Left cardiac atrium (tissue), 2 donors: Measurements from ENCODE around the gene CLDND1. TPM values are rescaled to one million over a fixed set of nuclear protein-coding genes. Genes with fewer than 3 reads are reported as not detected.

ENCODE experiments used
- total RNA-seq, 2 donors: library from RNA; stranded (reverse); fragmentation: NEBNext Ultra II Directional; extraction: Animal tissue kit (Norgen Biotek cat#: 25700); gene quantifications; one replicate each; pipeline ENCODE4 v1.2.1, GENCODE V29; 2021
- donor health status: DM: no; HTN: yes; CAD: no; lungs with severe emphysema.
- donor health status: DM: yes; HTN: yes; CAD: no.

The CLDND1 gene
- total RNA-seq, 2 donors from 2014 or later = 73.3 to 88.5 TPM

Other genes with a start within 250 kb of the CLDND1 start
- gene OR5H2, start 240.4 kb downstream of the CLDND1 start, total RNA-seq = not detected
- gene OR5K4, start 169.0 kb downstream of the CLDND1 start, total RNA-seq = not detected
- gene OR5K3, start 132.2 kb downstream of the CLDND1 start, total RNA-seq = not detected
- not detected for gene OR5K1, start 59.7 kb downstream of the CLDND1 start, total RNA-seq
- gene OR5K2, start 25.2 kb downstream of the CLDND1 start, total RNA-seq = not detected
- under 1 TPM in 1 of 2 donors, not detected in 1; 0.24 TPM for gene GPR15, start 9.1 kb upstream of the CLDND1 start, total RNA-seq
- 10 to 100 TPM in 1 of 2 donors, 1 to 10 TPM in 1; 9.2 to 12.7 TPM for gene CPOX, start 70.7 kb upstream of the CLDND1 start, total RNA-seq
- gene ST3GAL6, start 240.4 kb upstream of the CLDND1 start, total RNA-seq = 10 to 100 TPM; 22.2 to 36.3 TPM